ENCODE results near the gene OR9Q1.

DNA sequence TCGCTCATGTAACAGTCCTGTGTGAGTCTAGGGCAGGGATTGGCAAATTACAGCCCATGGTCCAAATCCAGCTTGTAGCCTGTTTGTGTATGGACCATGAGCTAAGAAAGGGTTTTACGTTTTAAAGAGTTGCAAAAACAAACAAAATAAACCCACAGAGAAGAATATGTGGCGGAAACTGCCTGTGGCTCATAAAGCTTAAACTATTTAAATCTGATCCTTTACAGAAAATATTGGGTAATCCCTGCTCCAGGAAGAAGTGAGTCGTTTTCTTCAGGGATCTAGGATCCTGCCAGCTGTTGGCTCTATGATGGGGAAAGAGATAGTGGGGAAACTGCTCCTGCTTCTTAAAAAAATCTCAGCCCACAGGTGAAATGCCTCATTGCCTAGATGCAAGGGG lies 3.7 kb downstream of the OR9Q1 start:
- TF ChIP-seq, protein P1, sequence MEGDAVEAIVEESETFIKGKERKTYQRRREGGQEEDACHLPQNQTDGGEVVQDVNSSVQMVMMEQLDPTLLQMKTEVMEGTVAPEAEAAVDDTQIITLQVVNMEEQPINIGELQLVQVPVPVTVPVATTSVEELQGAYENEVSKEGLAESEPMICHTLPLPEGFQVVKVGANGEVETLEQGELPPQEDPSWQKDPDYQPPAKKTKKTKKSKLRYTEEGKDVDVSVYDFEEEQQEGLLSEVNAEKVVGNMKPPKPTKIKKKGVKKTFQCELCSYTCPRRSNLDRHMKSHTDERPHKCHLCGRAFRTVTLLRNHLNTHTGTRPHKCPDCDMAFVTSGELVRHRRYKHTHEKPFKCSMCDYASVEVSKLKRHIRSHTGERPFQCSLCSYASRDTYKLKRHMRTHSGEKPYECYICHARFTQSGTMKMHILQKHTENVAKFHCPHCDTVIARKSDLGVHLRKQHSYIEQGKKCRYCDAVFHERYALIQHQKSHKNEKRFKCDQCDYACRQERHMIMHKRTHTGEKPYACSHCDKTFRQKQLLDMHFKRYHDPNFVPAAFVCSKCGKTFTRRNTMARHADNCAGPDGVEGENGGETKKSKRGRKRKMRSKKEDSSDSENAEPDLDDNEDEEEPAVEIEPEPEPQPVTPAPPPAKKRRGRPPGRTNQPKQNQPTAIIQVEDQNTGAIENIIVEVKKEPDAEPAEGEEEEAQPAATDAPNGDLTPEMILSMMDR (IDR thresholded peaks at IDR 0.05), result no peak
- TF ChIP-seq HDAC2 (IDR thresholded peaks at IDR 0.05) (no peak), EHMT2 (IDR thresholded peaks at IDR 0.05; ENCODE audit: low read depth) (no peak), MYC (IDR thresholded peaks at IDR 0.05; ENCODE audit: borderline replicate concordance, low read length) (no peak)
- TF ChIP-seq, protein P2, sequence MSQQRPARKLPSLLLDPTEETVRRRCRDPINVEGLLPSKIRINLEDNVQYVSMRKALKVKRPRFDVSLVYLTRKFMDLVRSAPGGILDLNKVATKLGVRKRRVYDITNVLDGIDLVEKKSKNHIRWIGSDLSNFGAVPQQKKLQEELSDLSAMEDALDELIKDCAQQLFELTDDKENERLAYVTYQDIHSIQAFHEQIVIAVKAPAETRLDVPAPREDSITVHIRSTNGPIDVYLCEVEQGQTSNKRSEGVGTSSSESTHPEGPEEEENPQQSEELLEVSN (IDR thresholded peaks at IDR 0.05; ENCODE audit: borderline replicate concordance, low read depth), result no peak
- TF ChIP-seq, protein P3, sequence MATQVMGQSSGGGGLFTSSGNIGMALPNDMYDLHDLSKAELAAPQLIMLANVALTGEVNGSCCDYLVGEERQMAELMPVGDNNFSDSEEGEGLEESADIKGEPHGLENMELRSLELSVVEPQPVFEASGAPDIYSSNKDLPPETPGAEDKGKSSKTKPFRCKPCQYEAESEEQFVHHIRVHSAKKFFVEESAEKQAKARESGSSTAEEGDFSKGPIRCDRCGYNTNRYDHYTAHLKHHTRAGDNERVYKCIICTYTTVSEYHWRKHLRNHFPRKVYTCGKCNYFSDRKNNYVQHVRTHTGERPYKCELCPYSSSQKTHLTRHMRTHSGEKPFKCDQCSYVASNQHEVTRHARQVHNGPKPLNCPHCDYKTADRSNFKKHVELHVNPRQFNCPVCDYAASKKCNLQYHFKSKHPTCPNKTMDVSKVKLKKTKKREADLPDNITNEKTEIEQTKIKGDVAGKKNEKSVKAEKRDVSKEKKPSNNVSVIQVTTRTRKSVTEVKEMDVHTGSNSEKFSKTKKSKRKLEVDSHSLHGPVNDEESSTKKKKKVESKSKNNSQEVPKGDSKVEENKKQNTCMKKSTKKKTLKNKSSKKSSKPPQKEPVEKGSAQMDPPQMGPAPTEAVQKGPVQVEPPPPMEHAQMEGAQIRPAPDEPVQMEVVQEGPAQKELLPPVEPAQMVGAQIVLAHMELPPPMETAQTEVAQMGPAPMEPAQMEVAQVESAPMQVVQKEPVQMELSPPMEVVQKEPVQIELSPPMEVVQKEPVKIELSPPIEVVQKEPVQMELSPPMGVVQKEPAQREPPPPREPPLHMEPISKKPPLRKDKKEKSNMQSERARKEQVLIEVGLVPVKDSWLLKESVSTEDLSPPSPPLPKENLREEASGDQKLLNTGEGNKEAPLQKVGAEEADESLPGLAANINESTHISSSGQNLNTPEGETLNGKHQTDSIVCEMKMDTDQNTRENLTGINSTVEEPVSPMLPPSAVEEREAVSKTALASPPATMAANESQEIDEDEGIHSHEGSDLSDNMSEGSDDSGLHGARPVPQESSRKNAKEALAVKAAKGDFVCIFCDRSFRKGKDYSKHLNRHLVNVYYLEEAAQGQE (IDR thresholded peaks at IDR 0.05), result no peak
- TF ChIP-seq, protein P4, sequence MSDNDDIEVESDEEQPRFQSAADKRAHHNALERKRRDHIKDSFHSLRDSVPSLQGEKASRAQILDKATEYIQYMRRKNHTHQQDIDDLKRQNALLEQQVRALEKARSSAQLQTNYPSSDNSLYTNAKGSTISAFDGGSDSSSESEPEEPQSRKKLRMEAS (IDR thresholded peaks at IDR 0.05), result no peak
